Body of pancreas (tissue), 4 donors: Measurements from ENCODE around the gene MED27. TPM values are rescaled to one million over a fixed set of nuclear protein-coding genes. Genes with fewer than 3 reads are reported as not detected.
"Not testable (repeated sequence)": the region's sequence is repeated elsewhere in the genome, so short reads cannot be mapped to it uniquely, and the experiment has no call there.

Source experiments
- ATAC-seq: fragments of 150-250 bp; one replicate; pipeline ENCODE4 v1.9.1; 2016
- DNase-seq, 4 donors: peaks; one replicate each; pipeline ENCODE4 v3.0.0-alpha.2; 2019
- H3K27ac ChIP-seq, 4 donors: fragments of 200-600 bp; sonication (generic); 1 replicate in 3 of 4; 2 replicates in 1 of 4; pipeline versions ENCODE4 v1.5.1 to v1.6.1; 2016 to 2019; ENCODE audit warnings: mild to moderate bottlenecking in 1 of 4, mixed read lengths in 1 of 4, moderate library complexity in 1 of 4
- H3K27me3 ChIP-seq, 2 donors: fragments of 200-600 bp; sonication (generic); one replicate each; pipeline ENCODE4 v1.6.0; 2016; ENCODE audit warnings: mild to moderate bottlenecking in 1 of 2
- H3K36me3 ChIP-seq, 2 donors: fragments of 200-600 bp; sonication (generic); replicated peaks in 1 of 2; 2 replicates each; pipeline ENCODE4 v1.5.1; 2016; ENCODE audit warnings: low read depth in 2 of 2; ENCODE audit not compliant: insufficient read depth in 1 of 2
- H3K4me1 ChIP-seq: fragments of 200-600 bp; sonication (generic); one replicate; pipeline ENCODE4 v1.6.0; 2016
- H3K4me3 ChIP-seq, 2 donors: fragments of 200-600 bp; sonication (generic); 1 replicate in 1 of 2; 2 replicates in 1 of 2; pipeline ENCODE4 v1.5.1; 2016 to 2019
- H3K9me3 ChIP-seq, 3 donors: fragments of 200-600 bp; sonication (generic); 1 replicate in 2 of 3; 2 replicates in 1 of 3; pipeline ENCODE4 v1.5.1; 2016
- POLR2A ChIP-seq, 3 donors: fragments of 450-650 bp; IDR thresholded peaks; one replicate each; pipeline ENCODE4 v1.6.1; 2016; ENCODE audit warnings: antibody characterized with exemption in 3 of 3, mild to moderate bottlenecking in 2 of 3
- WGBS, 2 donors: methylation state at CpG; one replicate each; pipeline ENCODE4 v1.1.5; 2017; 5-methylcytosine and 5-hydroxymethylcytosine counted together
- intact Hi-C: fragments of 100-400 bp; cut with DNase I; formaldehyde crosslinking; loops from one replicate; pipeline ENCODE4 v1.15.1; 2023
- total RNA-seq, 2 donors: library from RNA; depleted of rRNA; stranded (reverse); fragments of >200 nt; gene quantifications; one replicate each; pipeline ENCODE4 v1.1.0, GENCODE V29; 2016
- TF ChIP-seq, protein P1 (sequence below), 7 experiments: fragments of 450-650 bp in 4 of 7; fragments of 200-600 bp in 3 of 7; sonication (generic) in 3 of 7; IDR thresholded peaks; one replicate each; pipeline ENCODE4 v1.5.1; 2016 to 2019; ENCODE audit warnings: antibody characterized with exemption in 7 of 7

Gene MED27
- total RNA-seq, 2 donors from 2014 or later = 3.4 to 11.5 TPM

DNA sequence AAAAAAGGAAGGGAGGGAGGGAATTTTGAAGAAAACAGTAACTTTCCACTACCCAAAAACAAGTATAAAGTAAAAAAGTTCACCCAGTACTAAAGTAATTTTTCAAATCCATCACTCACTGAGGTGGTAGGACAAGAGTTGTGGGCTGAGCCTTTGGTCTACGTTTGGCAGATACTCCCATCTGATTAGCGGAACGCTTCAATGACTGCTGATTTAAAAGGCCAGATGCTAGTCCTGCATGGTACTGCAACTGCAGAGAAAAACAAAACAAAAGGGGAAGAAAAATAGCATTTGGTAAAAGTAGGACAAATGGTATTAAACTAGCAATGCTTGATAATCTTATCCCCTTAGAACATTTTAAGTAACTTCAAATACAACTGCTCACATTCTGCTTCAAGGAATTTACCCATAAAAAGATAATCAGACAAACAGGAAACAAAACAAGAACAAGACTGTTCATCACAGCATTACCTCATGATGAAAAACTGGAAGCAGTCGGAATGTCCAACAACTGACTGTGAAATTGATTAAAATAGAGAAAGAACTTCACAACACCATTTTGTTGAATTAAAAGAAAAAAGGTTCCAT is 65.4 kb downstream of the MED27 start:
- DNase-seq (no peak), ATAC-seq (no peak)
- H3K9me3 ChIP-seq = no peaks in the 10 kb centered on the region
- H3K27me3 ChIP-seq = no peaks in the 10 kb centered on the region
- TF ChIP-seq POLR2A (IDR thresholded peaks at IDR 0.05) = no peak
- TF ChIP-seq, protein P1, sequence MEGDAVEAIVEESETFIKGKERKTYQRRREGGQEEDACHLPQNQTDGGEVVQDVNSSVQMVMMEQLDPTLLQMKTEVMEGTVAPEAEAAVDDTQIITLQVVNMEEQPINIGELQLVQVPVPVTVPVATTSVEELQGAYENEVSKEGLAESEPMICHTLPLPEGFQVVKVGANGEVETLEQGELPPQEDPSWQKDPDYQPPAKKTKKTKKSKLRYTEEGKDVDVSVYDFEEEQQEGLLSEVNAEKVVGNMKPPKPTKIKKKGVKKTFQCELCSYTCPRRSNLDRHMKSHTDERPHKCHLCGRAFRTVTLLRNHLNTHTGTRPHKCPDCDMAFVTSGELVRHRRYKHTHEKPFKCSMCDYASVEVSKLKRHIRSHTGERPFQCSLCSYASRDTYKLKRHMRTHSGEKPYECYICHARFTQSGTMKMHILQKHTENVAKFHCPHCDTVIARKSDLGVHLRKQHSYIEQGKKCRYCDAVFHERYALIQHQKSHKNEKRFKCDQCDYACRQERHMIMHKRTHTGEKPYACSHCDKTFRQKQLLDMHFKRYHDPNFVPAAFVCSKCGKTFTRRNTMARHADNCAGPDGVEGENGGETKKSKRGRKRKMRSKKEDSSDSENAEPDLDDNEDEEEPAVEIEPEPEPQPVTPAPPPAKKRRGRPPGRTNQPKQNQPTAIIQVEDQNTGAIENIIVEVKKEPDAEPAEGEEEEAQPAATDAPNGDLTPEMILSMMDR (IDR thresholded peaks at IDR 0.05) = no peak
- H3K4me1 ChIP-seq = peaks cover 17% of the 10 kb centered on the region
- intact Hi-C loops = no loop called here
- no peak overlapping the region for H3K4me3 ChIP-seq
- H3K36me3 ChIP-seq = no peaks in the 10 kb centered on the region
- 54 to 61% methylated on average over 4 of the region's 4 CpGs for WGBS, 2 donors
- no peak overlapping the region for H3K27ac ChIP-seq

DNA sequence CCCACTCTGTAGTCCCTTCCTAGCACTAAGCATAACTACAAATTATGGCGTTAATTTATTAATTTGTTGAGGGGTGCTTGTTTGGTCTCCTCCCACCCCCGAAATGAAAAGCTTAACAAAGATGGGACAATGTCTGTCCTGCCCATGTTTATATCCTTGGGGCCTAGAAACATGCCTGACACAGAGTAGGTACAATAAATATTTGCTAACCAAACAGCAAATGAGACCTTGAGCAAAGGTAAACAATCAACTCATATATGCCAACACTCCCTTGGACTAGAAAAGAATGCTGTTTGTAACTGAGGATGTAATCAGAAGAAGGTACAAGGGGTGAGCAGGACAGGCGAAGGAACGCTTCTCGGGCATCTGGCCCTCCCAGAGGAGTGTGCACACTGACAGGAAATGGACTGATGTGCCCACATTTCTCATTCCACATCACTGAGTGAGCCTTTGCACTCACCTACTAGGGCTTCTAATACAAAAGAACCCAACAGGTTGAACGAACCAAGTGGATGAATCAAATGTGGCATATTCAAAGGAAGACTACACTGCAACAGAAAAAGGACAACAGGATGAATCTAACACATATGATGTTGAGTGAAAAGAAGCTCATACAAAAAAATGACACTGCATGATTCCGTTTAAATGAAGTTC is 66.8 kb downstream of the MED27 start:
- H3K36me3 ChIP-seq = no peaks in the 10 kb centered on the region
- ATAC-seq (no peak), DNase-seq (no peak)
- peaks cover 17% of the 10 kb centered on the region for H3K4me1 ChIP-seq
- intact Hi-C loops = no loop called here
- TF ChIP-seq, protein P1 (IDR thresholded peaks at IDR 0.05) = no peak
- TF ChIP-seq POLR2A (IDR thresholded peaks at IDR 0.05) = no peak
- WGBS, 2 donors = 85 to 86% methylated on average over 7 of the region's 7 CpGs
- H3K9me3 ChIP-seq = no peaks in the 10 kb centered on the region
- no peaks in the 10 kb centered on the region for H3K27me3 ChIP-seq
- H3K27ac ChIP-seq = no peak overlapping the region
- H3K4me3 ChIP-seq = no peak overlapping the region

DNA sequence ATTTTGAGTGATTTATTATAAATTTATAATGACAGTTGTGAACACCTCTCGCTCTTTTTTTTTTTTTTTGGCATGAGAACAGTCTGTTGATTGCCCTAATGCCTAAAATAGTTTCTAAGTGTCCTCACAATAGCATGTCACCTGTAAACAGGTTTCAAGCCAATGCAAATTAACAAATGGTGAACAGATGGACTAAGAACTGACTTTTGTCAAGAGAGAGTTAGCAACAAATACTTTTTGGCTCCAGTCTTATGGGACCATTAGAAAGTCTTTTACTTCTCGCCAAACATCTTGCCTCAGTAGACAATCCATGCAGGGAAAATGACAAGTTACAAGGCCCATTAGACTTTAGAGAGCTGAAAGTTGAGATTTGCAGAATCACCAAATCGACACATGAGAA is 67.8 kb downstream of the MED27 start:
- ATAC-seq (no peak), DNase-seq (no peak)
- Histone ChIP-seq H3K27me3 (no peaks in the 10 kb centered on the region), H3K4me3 (no peak overlapping the region), H3K27ac (no peak overlapping the region), H3K9me3 (no peaks in the 10 kb centered on the region), H3K4me1 (peaks cover 17% of the 10 kb centered on the region), H3K36me3 (no peaks in the 10 kb centered on the region)
- WGBS, 2 donors = 78 to 83% methylated on average over 3 of the region's 3 CpGs
- no peak for TF ChIP-seq POLR2A (IDR thresholded peaks at IDR 0.05)
- TF ChIP-seq, protein P1 (IDR thresholded peaks at IDR 0.05) = no peak
- intact Hi-C loops = no loop called here

DNA sequence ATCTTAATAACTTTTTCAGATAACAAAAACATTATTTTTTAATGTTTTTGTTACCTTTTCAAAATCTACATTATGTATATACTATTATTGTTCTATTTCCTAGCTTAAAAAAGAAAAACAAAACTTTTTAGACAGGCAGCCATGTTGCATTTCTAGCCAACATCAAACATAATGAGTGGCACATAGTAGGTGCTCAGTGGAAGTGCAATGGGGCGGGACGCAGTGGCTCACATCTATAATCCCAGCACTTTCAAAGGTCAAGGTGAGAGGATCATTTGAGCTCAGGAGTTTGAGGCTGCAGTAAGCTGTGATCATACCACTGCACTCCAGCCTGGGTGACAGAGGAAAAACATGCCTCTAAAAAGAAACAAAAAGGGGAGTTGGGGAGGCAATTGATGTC is 68.4 kb downstream of the MED27 start:
- intact Hi-C loops = no loop called here

DNA sequence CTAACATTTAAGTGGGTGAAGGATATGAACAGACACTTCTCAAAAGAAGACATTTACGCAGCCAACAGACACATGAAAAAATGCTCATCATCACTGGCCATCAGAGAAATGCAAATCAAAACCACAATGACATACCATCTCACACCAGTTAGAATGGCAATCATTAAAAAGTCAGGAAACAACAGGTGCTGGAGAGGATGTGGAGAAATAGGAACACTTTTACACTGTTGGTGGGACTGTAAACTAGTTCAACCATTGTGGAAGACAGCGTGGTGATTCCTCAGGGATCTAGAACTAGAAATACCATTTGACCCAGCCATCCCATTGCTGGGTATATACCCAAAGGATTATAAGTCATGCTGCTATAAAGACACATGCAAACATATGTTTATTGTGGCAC is 69.5 kb downstream of the MED27 start:
- intact Hi-C loops, H3K9me3 ChIP-seq, H3K27me3 ChIP-seq, H3K36me3 ChIP-seq, H3K4me3 ChIP-seq, H3K27ac ChIP-seq, DNase-seq, ATAC-seq: not testable (repeated sequence)
- 90 to 100% methylated on average over 2 of the region's 2 CpGs for WGBS, 2 donors
- peaks cover 17% of the 10 kb centered on the region for H3K4me1 ChIP-seq

More for the DNA sequence above, 68.4 kb downstream of the MED27 start:
- peaks cover 17% of the 10 kb centered on the region for H3K4me1 ChIP-seq
- TF ChIP-seq, protein P1 (IDR thresholded peaks at IDR 0.05) = no peak
- TF ChIP-seq POLR2A (IDR thresholded peaks at IDR 0.05) = no peak
- no peak overlapping the region for H3K27ac ChIP-seq
- H3K4me3 ChIP-seq = no peak overlapping the region
- no peaks in the 10 kb centered on the region for H3K9me3 ChIP-seq
- ATAC-seq (no peak), DNase-seq (no peak)
- 61 to 76% methylated on average over 2 of the region's 2 CpGs for WGBS, 2 donors
- H3K27me3 ChIP-seq = no peaks in the 10 kb centered on the region
- no peaks in the 10 kb centered on the region for H3K36me3 ChIP-seq
